Coronary artery (tissue), 2 donors: Measurements from ENCODE around the gene COL5A1.
A peak's percentile ranks its signal among the peaks of the same experiment; 100 is the strongest.

Experiments used
- DNase-seq: peaks from one replicate; pipeline ENCODE4 v3.0.0-alpha.2; 2017; ENCODE audit warnings: low spot score
- H3K27ac ChIP-seq, 2 donors: fragments of 200-600 bp; sonication (generic); one replicate each; pipeline ENCODE4 v1.5.1; 2016 to 2019
- H3K4me3 ChIP-seq: fragments of 200-600 bp; sonication (generic); 2 replicates; pipeline ENCODE4 v1.5.1; 2016; ENCODE audit warnings: mild to moderate bottlenecking, moderate library complexity
- TF ChIP-seq, protein P1 (sequence below): fragments of 200-600 bp; sonication (generic); IDR thresholded peaks from one replicate; pipeline ENCODE4 v1.5.1; 2019; ENCODE audit warnings: antibody characterized with exemption

COL5A1 gene

DNA sequence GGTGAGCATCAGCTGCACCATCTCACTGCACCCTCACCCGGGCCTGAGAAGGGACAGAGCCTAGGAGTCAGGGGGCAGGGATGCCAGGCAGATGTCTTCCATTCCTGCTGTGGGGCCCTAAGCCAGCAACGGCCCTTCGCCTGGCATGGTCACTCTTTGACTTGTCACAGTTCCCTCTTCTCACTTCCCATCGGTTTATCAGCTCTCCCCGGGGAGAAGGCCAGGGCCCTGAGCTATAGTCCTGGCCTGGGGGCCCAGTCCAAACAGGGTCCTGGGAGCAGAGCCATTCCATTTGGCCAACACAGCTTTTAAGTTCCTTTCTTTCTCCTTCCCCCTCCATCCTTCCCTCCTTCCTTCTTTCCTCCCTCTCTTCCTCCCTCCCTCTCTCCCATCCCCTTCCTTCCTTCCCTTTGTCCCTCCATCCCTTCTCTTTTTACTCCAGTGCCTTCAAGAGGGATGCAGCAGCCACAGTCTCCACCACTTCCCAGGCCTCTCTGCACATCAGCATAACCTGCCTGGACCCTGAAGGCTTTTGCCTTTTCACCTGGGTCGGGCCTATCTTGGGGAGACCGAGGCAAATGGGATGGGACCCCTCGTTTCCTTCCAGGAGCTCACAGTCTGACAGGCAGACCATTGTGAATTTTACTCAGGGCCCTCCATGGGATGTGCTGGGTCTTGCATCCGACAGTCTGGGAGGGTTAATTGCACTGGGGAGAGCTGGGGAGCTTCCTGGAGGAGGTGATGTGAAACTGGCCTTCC, 4.2 kb downstream of the COL5A1 start:
- no peak for DNase-seq
- peak overlapping the region; percentile 77 to 98 for H3K27ac ChIP-seq
- TF ChIP-seq, protein P1, sequence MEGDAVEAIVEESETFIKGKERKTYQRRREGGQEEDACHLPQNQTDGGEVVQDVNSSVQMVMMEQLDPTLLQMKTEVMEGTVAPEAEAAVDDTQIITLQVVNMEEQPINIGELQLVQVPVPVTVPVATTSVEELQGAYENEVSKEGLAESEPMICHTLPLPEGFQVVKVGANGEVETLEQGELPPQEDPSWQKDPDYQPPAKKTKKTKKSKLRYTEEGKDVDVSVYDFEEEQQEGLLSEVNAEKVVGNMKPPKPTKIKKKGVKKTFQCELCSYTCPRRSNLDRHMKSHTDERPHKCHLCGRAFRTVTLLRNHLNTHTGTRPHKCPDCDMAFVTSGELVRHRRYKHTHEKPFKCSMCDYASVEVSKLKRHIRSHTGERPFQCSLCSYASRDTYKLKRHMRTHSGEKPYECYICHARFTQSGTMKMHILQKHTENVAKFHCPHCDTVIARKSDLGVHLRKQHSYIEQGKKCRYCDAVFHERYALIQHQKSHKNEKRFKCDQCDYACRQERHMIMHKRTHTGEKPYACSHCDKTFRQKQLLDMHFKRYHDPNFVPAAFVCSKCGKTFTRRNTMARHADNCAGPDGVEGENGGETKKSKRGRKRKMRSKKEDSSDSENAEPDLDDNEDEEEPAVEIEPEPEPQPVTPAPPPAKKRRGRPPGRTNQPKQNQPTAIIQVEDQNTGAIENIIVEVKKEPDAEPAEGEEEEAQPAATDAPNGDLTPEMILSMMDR = no peak
- H3K4me3 ChIP-seq = peak overlapping the region; percentile 84

DNA sequence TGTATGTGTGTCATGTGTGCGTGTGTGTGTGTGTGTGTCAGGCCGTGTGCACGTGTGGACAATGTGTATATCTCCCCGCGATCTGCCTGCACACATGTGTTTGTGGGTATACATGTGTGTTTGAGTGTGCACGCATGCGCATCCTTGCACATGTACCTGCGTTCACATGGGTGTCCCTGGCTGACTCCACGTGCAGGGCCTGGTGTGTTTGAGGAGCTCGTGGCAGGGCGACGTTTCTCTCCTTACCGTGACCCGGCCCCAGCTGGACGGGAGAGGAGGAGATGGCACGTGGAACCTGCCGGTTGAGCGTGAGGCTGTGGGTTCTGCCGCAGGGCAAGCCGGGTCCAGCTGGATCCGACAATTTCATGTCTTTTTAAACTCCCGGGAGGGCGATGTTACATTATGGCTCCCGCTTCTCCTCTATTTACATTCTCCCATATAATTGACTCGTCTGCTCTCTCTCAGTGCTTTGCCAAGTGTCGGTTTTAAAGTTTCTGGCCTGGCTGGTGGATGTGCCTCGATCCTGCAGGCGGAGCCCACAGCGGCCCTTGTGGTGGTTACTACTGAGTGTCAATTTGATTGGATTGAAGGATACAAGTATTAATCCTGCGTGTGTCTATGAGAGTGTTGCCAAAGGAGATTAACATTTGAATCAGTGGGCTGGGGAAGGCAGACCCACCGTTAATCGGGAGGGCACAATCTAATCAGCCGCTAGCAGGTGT, 5.9 kb downstream of the COL5A1 start:
- peak overlapping the region; percentile 19 to 98 for H3K27ac ChIP-seq
- TF ChIP-seq, protein P1 = no peak
- DNase-seq = no peak
- no peak overlapping the region for H3K4me3 ChIP-seq

DNA sequence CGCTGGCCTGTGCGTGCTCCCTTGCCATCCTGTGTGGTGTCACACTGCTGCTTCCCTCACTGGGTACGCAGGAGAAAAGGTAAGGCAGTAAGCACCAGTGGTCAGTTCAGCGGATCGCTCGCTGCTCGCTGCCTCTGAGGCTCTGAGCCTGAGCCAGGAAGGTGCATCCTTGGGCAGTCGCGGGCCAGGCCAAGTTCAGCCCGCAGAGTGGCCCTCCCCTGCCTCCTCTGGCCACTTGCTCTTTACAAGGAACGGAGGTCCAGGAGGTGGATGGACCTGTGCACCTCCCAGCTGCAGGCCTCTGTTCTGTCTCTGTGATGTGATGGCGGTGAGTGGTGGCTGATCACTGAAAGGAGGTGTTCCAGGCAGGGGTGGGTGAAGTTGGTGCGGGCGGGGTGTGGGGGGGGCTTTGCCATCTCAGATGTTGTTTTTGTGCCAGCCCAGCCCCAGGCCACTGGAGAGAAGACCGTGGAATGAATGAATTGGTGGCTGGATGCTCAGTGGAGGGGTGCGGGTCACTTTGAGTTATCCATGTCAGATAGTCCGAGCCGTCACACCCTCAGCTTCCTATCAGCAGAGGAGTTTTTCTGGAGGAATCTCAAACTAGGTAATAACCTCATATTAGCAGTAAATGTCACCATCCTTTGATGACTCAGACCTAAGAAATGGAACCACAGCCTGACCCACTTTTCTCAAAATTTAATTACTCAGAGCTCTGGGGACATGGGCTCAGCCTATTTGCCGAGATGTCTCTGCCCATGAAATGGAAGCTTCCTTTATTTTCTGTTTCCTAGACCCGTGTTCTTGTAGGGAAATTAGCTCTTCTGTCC, 7.3 kb downstream of the COL5A1 start:
- H3K27ac ChIP-seq = peak overlapping the region; percentile 6 to 81
- TF ChIP-seq, protein P1 = no peak
- H3K4me3 ChIP-seq = no peak overlapping the region
- no peak for DNase-seq

DNA sequence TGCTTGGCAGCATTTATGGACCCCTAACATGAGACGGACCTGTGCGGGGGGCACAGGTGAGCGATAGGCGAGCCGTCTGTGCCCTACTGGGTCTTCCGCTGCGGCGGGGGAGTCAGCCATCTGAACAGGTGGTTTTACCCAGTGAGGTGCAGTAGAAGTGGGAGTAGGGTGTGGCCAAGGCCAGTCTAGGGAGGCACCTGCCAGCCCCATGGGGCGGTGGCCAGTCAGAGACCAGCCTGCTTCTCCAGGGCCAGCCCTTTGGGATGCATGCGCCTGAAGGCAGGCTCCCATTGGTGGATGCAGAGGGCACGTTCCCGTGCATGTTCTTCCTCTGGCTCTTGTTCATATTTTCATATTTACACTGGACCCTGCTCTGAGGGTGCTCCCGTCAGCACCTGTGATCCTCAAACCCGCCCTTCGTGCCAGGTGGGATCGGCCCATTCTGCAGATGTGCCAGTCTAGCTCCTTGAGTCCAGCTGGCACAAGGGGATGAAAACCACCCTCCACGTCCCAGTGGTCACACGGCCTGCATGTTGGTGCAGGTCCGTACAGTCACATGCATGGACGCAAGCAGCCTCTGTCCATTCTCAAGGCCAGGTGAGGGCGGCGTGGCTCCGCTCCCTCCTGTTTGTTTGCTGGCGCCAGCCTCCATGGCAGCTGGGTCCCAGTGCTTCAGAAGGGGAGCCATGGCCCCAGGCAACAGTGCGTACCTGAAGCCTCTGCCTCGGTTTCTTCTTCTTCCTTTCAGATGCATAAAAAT, 9.0 kb downstream of the COL5A1 start:
- H3K4me3 ChIP-seq = no peak overlapping the region
- no peak for DNase-seq
- no peak overlapping the region for H3K27ac ChIP-seq
- TF ChIP-seq, protein P1 = no peak

DNA sequence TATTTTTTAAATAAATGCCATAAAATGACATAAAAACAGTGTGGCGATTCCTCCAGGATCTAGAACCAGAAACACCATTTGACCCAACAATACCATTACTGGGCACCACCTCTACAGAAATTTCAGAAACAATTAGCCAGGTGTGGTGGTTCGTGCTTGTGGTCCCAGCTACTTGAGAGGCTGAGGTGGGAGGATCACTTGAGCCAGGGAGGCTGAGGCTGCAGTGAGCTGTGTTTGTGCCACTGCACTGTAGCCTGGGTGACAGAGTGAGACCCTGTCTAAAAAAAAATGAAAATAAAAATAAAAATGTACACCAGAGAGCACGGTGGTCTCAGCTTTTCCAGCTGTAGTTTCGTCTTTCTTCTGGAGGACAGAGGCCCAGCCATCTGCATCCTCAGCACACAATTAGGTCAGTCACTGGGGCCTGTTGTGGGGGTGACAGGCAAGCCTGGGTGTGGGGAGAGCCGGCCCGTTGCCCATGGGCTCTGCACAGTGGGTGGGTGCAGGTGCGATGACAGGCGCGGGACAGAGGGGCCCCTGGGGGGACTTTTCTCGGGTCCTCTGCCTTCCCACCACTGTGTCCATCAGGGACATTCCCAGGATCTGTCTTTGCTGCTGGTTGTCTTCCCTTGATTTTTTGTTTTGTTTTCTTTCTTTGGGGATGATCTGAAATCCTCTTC, 9.8 kb downstream of the COL5A1 start:
- TF ChIP-seq, protein P1 = no peak
- no peak overlapping the region for H3K27ac ChIP-seq
- no peak overlapping the region for H3K4me3 ChIP-seq
- DNase-seq = no peak
